ENCODE measurements around the gene ARHGAP21. TPM values are rescaled to one million over a fixed set of nuclear protein-coding genes. Genes with fewer than 3 reads are reported as not detected.
A peak's percentile ranks its signal among the peaks of the same experiment; 100 is the strongest.
"Not testable (repeated sequence)": the region's sequence is repeated elsewhere in the genome, so short reads cannot be mapped to it uniquely, and the experiment has no call there.

The ARHGAP21 gene
- total and polyA plus RNA-seq, 12 donors = 23.0 to 52.3 (median 39.9) TPM

GRCh38 chr10:24726626-24727025, 2.9 kb upstream of the ARHGAP21 start:
- WGBS, 2 donors = 95 to 96% methylated on average over 5 of the region's 5 CpGs
- peaks cover 0 to 15% (median 5%) of the 10 kb centered on the region in 9 donors for H3K4me1 ChIP-seq
- no peak overlapping the region for H3K27ac ChIP-seq
- H3K36me3 ChIP-seq = peaks cover 0 to 2% (median 0%) of the 10 kb centered on the region in 9 donors
- ATAC-seq (no peak), DNase-seq (no peak)
- H3K9me3 ChIP-seq = no peaks in the 10 kb centered on the region
- TF ChIP-seq CTCF (IDR thresholded peaks at IDR 0.05) = no peak
- intact Hi-C loops (cut with DNase I) = loop anchor here in 6 of 10 donors (5.0 to 10.0 kb wide), 8 partner anchors 82 to 358 kb away; partner anchors contain the start of genes PRTFDC1 (in 3 of the 6), ENKUR (in 1 of the 6) and THNSL1 (in 1 of the 6)
- H3K4me3 ChIP-seq = no peak overlapping the region
- H3K27me3 ChIP-seq = no peaks in the 10 kb centered on the region

- H3K9me3 ChIP-seq, ATAC-seq, DNase-seq, H3K36me3 ChIP-seq, H3K27me3 ChIP-seq, H3K27ac ChIP-seq, H3K4me3 ChIP-seq: not testable (repeated sequence)
- WGBS, 2 donors = 96 to 98% methylated on average over 5 of the region's 5 CpGs
- H3K4me1 ChIP-seq = peaks cover 0 to 21% (median 11%) of the 10 kb centered on the region in 9 donors
- intact Hi-C loops (cut with DNase I) = loop anchor here in 6 of 10 donors (5.0 to 10.0 kb wide), 8 partner anchors 81 to 359 kb away; partner anchors contain the start of genes PRTFDC1 (in 3 of the 6), ENKUR (in 1 of the 6) and THNSL1 (in 1 of the 6)
Measured at GRCh38 chr10:24726029-24726428, 2.3 kb upstream of the ARHGAP21 start.

- no peaks in the 10 kb centered on the region for H3K9me3 ChIP-seq
- peaks cover 0 to 35% (median 25%) of the 10 kb centered on the region in 9 donors for H3K4me1 ChIP-seq
- intact Hi-C loops (cut with DNase I) = loop anchor here in 9 of 10 donors (1.0 to 10.0 kb wide), 16 partner anchors 80 to 360 kb away; partner anchors contain the start of genes ENKUR (in 5 of the 9), PRTFDC1 (in 5 of the 9) and THNSL1 (in 5 of the 9)
- peak overlapping the region; percentile 96 to 99 (median 98) for H3K27ac ChIP-seq
- no peak for TF ChIP-seq CTCF (IDR thresholded peaks at IDR 0.05)
- H3K36me3 ChIP-seq = peaks cover 0 to 8% (median 0%) of the 10 kb centered on the region in 9 donors
- H3K27me3 ChIP-seq = no peaks in the 10 kb centered on the region
- DNase-seq = peak; percentile 97 to 98
- ATAC-seq = peak; percentile 92 to 96 (median 96)
- peak overlapping the region; percentile 70 to 94 (median 86) for H3K4me3 ChIP-seq
- WGBS, 2 donors = 0 to 1% methylated on average over 51 to 52 of the region's 52 CpGs
Measured at GRCh38 chr10:24724381-24725228, 918 bp upstream of the ARHGAP21 start.

GRCh38 chr10:24723386-24723787, 300 bp downstream of the ARHGAP21 start:
- peak overlapping the region; percentile 96 to 99 (median 98) for H3K27ac ChIP-seq
- WGBS, 2 donors = 1% methylated on average over 20 to 67 of the region's 70 CpGs
- intact Hi-C loops (cut with DNase I) = loop anchor here in 9 of 10 donors (2.0 to 10.0 kb wide), 14 partner anchors 79 to 361 kb away; partner anchors contain the start of genes PRTFDC1 (in 5 of the 9), ENKUR (in 3 of the 9) and THNSL1 (in 3 of the 9)
- ATAC-seq = no peak
- H3K9me3 ChIP-seq = no peaks in the 10 kb centered on the region
- H3K36me3 ChIP-seq = peaks cover 0 to 8% (median 0%) of the 10 kb centered on the region in 9 donors
- peaks cover 0 to 48% (median 35%) of the 10 kb centered on the region in 9 donors for H3K4me1 ChIP-seq
- no peaks in the 10 kb centered on the region for H3K27me3 ChIP-seq
- H3K4me3 ChIP-seq = peak overlapping the region; percentile 59 to 94 (median 86)
- DNase-seq = no peak
- TF ChIP-seq CTCF (IDR thresholded peaks at IDR 0.05) = no peak
